ENCODE results near the gene HFM1.
"Not testable (repeated sequence)": the region's sequence is repeated elsewhere in the genome, so short reads cannot be mapped to it uniquely, and the experiment has no call there.

The HFM1 gene, protein sequence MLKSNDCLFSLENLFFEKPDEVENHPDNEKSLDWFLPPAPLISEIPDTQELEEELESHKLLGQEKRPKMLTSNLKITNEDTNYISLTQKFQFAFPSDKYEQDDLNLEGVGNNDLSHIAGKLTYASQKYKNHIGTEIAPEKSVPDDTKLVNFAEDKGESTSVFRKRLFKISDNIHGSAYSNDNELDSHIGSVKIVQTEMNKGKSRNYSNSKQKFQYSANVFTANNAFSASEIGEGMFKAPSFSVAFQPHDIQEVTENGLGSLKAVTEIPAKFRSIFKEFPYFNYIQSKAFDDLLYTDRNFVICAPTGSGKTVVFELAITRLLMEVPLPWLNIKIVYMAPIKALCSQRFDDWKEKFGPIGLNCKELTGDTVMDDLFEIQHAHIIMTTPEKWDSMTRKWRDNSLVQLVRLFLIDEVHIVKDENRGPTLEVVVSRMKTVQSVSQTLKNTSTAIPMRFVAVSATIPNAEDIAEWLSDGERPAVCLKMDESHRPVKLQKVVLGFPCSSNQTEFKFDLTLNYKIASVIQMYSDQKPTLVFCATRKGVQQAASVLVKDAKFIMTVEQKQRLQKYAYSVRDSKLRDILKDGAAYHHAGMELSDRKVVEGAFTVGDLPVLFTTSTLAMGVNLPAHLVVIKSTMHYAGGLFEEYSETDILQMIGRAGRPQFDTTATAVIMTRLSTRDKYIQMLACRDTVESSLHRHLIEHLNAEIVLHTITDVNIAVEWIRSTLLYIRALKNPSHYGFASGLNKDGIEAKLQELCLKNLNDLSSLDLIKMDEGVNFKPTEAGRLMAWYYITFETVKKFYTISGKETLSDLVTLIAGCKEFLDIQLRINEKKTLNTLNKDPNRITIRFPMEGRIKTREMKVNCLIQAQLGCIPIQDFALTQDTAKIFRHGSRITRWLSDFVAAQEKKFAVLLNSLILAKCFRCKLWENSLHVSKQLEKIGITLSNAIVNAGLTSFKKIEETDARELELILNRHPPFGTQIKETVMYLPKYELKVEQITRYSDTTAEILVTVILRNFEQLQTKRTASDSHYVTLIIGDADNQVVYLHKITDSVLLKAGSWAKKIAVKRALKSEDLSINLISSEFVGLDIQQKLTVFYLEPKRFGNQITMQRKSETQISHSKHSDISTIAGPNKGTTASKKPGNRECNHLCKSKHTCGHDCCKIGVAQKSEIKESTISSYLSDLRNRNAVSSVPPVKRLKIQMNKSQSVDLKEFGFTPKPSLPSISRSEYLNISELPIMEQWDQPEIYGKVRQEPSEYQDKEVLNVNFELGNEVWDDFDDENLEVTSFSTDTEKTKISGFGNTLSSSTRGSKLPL (N-terminal part only)

DNA sequence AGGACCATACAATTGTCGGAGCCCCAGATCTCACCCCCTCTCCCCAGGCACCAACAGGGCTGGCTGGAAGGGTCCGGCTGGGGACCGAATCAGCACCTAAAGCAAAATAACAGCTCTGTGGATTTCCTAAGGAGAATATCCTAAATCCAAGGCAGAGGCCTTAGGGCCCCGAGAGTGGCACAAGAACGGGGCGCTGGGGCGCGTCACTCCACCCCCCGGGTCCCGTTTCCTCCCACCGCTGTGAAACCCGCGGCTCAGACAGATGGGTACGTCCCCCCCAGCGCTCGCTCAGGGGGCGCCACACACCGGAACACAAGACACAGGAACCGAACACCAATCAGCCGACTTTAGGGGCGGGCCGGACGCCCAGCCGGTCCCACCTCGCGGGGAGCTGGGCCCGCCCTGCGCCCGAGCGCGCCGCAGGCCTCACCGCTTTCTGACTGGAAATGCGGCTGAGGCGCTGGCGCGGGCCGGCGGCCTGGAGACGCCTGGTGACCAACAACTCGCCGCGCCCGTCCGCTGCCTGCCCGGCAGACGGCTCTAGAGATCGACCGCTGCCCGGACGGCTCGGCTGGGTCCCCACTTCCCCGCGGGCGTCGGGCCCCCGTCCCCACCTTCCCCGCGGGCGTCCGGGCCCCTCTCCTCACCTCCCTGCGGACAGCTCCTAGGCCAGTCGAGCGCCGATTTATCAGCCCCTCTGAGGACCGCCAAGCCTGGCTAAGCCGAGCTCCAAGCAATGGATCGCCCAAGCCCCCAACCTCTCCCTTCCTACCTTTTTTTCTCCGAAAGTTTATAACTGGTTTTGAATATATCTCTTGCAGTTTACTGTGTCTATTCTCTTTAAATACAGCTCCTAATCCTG, at the start of gene HFM1:
Gene HFM1, minus strand, starts transcription at position 687 of the 862 bp plus-strand sequence. CDS start 3,755 bp downstream, outside the sequence.
- Histone ChIP-seq H3K27me3 (ENCODE audit: control insufficient read depth, insufficient read depth, low read length) (peaks cover 10% of the 10 kb centered on the region), H3K4me1 (ENCODE audit: control insufficient read depth, insufficient read depth, low read length) (no peaks in the 10 kb centered on the region), H3K36me3 (ENCODE audit: control insufficient read depth, insufficient read depth, low read length) (no peaks in the 10 kb centered on the region), H3K9ac (ENCODE audit: low read length) (peak within 1 kb of the TSS; percentile 47), H3K9me3 (ENCODE audit: control insufficient read depth, low read length) (no peaks in the 10 kb centered on the region), H3K4me3 (ENCODE audit: low read length) (peak within 1 kb of the TSS; percentile 25)

DNA sequence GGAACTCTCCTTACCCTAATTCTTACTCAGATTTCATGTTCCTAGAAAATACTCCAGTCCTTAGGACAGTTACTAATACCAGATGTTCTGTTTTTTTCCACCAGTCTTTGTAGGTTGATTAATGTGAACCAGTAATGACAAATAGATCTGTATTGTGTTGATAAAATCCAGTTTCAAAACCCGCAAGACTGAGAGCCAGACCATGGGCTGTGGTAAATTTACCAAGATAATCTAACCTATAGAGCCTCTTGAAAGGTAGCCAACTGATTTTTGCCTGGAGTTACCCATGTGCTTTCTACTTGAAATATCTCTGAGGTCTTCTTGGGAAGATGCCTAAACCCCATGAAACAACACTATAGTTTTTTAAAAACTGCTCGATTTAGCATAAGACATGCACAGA, 49.5 kb upstream of the HFM1 start:
- H3K27me3 ChIP-seq (ENCODE audit: control insufficient read depth, insufficient read depth, low read length) = no peaks in the 10 kb centered on the region
- H3K36me3 ChIP-seq (ENCODE audit: control insufficient read depth, insufficient read depth, low read length) = no peaks in the 10 kb centered on the region
- no peak overlapping the region for H3K9ac ChIP-seq (ENCODE audit: low read length)
- no peaks in the 10 kb centered on the region for H3K9me3 ChIP-seq (ENCODE audit: control insufficient read depth, low read length)
- H3K4me1 ChIP-seq (ENCODE audit: control insufficient read depth, insufficient read depth, low read length) = no peaks in the 10 kb centered on the region
- no peak overlapping the region for H3K4me3 ChIP-seq (ENCODE audit: low read length)

DNA sequence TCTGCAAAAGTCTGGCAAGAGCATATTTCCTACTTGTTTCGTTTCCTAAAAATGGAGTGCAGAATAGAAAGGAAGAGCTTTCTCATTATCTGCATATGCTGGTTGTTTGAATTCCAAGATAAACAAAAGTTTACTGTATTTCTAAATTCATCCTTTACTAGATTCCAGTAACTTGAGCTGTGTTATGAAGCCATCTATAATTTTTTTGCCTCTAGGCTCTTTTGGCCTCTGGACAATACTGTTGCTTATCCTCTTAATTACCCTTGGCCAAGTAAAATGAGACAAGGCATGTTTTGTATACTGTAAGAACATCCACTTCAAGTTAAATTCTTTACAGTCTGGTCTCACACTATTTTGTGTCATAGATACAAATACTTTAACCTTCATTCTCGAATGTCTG, 45.6 kb upstream of the HFM1 start:
- H3K4me1 ChIP-seq (ENCODE audit: control insufficient read depth, insufficient read depth, low read length) = no peaks in the 10 kb centered on the region
- no peak overlapping the region for H3K4me3 ChIP-seq (ENCODE audit: low read length)
- H3K9ac ChIP-seq (ENCODE audit: low read length) = no peak overlapping the region
- H3K9me3 ChIP-seq (ENCODE audit: control insufficient read depth, low read length) = no peaks in the 10 kb centered on the region
- no peaks in the 10 kb centered on the region for H3K27me3 ChIP-seq (ENCODE audit: control insufficient read depth, insufficient read depth, low read length)
- no peaks in the 10 kb centered on the region for H3K36me3 ChIP-seq (ENCODE audit: control insufficient read depth, insufficient read depth, low read length)

DNA sequence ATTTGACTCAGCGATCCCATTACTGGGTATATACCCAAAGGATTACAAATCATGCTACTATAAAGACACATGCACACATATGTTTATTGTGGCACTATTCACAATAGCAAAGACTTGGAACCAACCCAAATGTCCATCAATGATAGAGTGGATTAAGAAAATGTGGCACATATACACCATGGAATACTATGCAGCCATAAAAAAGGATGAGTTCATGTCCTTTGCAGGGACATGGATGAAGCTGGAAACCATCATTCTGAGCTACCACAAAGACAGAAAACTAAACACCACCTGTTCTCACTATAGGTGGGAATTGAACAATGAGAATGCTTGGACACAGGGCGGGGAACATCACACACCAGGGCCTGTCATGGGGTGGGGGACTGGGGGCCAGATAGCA, 43.1 kb upstream of the HFM1 start:
- not testable (repeated sequence) for H3K4me1 ChIP-seq (ENCODE audit: control insufficient read depth, insufficient read depth, low read length); H3K4me3 ChIP-seq (ENCODE audit: low read length); H3K27me3 ChIP-seq (ENCODE audit: control insufficient read depth, insufficient read depth, low read length); H3K9me3 ChIP-seq (ENCODE audit: control insufficient read depth, low read length); H3K9ac ChIP-seq (ENCODE audit: low read length); H3K36me3 ChIP-seq (ENCODE audit: control insufficient read depth, insufficient read depth, low read length)

DNA sequence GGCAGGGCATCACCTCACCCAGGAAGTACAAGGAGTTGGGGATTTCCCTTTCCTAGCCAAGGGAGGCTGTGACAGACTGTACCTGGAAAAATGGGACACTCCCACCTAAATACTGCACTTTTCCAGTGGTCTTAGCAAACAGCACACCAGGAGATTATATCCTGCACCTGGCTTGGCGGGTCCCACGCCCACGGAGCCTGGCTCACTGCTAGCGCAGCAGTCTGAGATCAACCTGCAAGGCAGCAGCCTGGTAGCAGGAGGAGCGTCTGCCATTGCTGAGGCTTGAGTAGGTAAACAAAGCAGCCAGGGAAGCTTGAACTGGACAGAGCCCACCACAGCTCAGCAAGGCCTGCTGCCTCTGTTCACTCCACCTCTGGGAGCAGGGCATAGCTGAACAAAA, 37.3 kb upstream of the HFM1 start:
- not testable (repeated sequence) for H3K4me3 ChIP-seq (ENCODE audit: low read length); H3K9me3 ChIP-seq (ENCODE audit: control insufficient read depth, low read length); H3K36me3 ChIP-seq (ENCODE audit: control insufficient read depth, insufficient read depth, low read length); H3K4me1 ChIP-seq (ENCODE audit: control insufficient read depth, insufficient read depth, low read length); H3K9ac ChIP-seq (ENCODE audit: low read length); H3K27me3 ChIP-seq (ENCODE audit: control insufficient read depth, insufficient read depth, low read length)

DNA sequence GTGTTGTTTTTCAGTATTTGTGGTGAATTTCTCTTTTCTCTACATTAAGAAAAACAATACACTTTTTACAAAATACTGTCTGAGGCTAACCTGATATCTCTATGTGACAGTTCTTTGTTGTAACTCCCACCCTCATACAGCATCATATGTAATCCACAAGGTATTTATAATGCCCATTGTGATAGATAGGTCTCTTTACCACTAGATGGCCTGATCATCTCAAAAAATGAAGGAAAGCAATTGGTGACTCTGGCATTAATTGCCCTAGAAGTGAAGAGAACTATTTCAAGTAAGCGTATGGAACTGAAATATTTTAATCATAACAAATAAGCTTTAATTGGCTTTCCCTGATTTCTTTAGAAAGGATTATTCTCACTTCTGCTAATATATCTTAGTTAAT, 36.2 kb upstream of the HFM1 start:
- H3K36me3 ChIP-seq (ENCODE audit: control insufficient read depth, insufficient read depth, low read length) = no peaks in the 10 kb centered on the region
- no peaks in the 10 kb centered on the region for H3K27me3 ChIP-seq (ENCODE audit: control insufficient read depth, insufficient read depth, low read length)
- H3K9me3 ChIP-seq (ENCODE audit: control insufficient read depth, low read length) = no peaks in the 10 kb centered on the region
- H3K4me1 ChIP-seq (ENCODE audit: control insufficient read depth, insufficient read depth, low read length) = no peaks in the 10 kb centered on the region
- no peak overlapping the region for H3K4me3 ChIP-seq (ENCODE audit: low read length)
- H3K9ac ChIP-seq (ENCODE audit: low read length) = no peak overlapping the region

DNA sequence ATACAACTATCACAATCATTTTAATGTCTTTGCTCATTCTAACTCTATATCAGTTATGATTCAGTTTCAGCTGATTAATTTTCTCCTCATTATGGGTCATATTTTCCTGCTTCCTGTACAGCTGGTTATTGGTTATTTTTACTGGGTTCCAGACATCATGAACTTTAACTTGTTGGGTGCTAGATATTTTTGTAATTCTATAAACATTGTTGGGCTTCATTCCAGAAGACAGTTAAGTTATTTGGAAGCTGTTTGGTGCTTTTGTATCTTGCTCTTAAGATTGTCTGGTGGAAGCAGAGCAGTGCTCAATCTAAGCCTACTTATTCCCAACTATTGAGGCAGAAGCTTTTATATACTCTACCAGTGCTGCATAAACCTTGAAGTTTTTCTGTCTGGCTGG, 34.4 kb upstream of the HFM1 start:
- no peaks in the 10 kb centered on the region for H3K9me3 ChIP-seq (ENCODE audit: control insufficient read depth, low read length)

DNA sequence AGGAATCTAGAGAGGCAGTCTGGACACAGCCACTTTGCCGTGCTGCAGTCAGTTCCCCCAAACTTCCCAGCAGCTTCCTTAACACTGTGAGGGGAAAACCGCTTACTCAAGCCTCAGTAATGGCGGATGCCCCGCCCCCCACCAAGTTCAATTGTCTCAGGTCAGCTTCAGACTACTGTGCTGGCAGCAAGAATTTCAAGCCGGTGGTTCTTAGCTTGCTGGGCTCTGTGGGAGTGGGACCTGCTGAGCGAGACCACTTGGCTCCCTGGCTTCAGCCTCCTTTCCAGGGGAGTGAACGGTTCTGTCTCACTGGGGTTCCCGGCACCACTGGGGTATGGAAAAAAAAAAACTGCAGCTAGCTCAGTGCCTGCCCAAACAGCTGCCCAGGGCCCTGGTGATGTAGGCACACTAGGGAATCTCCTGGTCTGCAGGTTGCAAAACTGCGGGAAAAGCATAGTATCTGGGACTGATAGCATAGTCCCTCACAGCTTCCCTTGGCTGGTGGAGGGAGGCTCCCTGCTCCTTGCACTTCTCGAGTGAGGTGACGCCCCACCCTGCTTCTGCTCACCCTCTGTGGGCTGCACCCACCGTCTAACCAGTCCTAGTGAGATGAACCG, 23.7 kb upstream of the HFM1 start:
- H3K36me3 ChIP-seq (ENCODE audit: control insufficient read depth, insufficient read depth, low read length) = no peaks in the 10 kb centered on the region
- no peak overlapping the region for H3K9ac ChIP-seq (ENCODE audit: low read length)
- H3K27me3 ChIP-seq (ENCODE audit: control insufficient read depth, insufficient read depth, low read length) = no peaks in the 10 kb centered on the region
- no peak overlapping the region for H3K4me3 ChIP-seq (ENCODE audit: low read length)
- H3K9me3 ChIP-seq (ENCODE audit: control insufficient read depth, low read length) = no peaks in the 10 kb centered on the region
- no peaks in the 10 kb centered on the region for H3K4me1 ChIP-seq (ENCODE audit: control insufficient read depth, insufficient read depth, low read length)

More for the DNA sequence above, 34.4 kb upstream of the HFM1 start:
- Histone ChIP-seq H3K36me3 (ENCODE audit: control insufficient read depth, insufficient read depth, low read length) (no peaks in the 10 kb centered on the region), H3K27me3 (ENCODE audit: control insufficient read depth, insufficient read depth, low read length) (no peaks in the 10 kb centered on the region), H3K4me3 (ENCODE audit: low read length) (no peak overlapping the region), H3K9ac (ENCODE audit: low read length) (no peak overlapping the region), H3K4me1 (ENCODE audit: control insufficient read depth, insufficient read depth, low read length) (no peaks in the 10 kb centered on the region)

DNA sequence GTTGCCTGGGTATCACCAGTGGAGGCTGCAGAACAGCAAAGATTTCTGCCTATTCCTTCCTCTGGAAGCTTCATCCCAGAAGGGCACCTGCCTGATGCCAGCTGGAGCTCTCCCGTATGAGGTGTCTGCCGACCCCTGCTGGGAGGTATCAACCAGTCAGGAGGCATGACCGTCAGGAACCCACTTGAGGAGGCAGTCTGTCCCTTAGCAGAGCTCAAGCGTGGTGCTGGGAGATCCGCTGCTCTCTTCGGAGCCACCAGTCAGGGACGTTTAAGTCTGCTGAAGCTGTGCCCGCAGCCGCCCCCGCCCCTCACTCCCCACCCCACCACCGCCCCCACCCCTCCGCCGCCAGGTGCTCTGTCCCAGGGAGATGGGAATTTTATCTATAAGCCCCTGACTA, 23.1 kb upstream of the HFM1 start:
- H3K9ac ChIP-seq (ENCODE audit: low read length) = no peak overlapping the region
- no peaks in the 10 kb centered on the region for H3K36me3 ChIP-seq (ENCODE audit: control insufficient read depth, insufficient read depth, low read length)
- H3K9me3 ChIP-seq (ENCODE audit: control insufficient read depth, low read length) = no peaks in the 10 kb centered on the region
- no peaks in the 10 kb centered on the region for H3K4me1 ChIP-seq (ENCODE audit: control insufficient read depth, insufficient read depth, low read length)
- no peak overlapping the region for H3K4me3 ChIP-seq (ENCODE audit: low read length)
- no peaks in the 10 kb centered on the region for H3K27me3 ChIP-seq (ENCODE audit: control insufficient read depth, insufficient read depth, low read length)

DNA sequence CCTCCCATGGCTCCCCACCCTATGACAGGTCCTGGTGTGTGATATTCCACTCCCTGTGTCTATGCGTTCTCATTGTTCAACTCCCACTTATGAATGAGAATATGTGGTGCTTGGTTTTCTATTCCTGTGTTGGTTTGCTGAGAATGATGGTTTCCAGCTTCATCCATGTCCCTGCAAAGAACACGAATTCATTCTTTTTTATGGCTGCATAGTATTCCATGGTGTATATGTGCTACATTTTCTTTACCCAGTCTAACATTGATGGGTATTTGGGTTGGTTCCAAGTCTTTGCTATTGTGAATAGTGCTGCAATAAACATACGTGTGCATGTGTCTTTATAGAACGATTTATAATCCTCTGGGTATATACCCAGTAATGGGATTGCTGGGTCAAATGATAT, 17.9 kb upstream of the HFM1 start:
- H3K36me3 ChIP-seq (ENCODE audit: control insufficient read depth, insufficient read depth, low read length); H3K9ac ChIP-seq (ENCODE audit: low read length); H3K9me3 ChIP-seq (ENCODE audit: control insufficient read depth, low read length); H3K4me1 ChIP-seq (ENCODE audit: control insufficient read depth, insufficient read depth, low read length); H3K27me3 ChIP-seq (ENCODE audit: control insufficient read depth, insufficient read depth, low read length); H3K4me3 ChIP-seq (ENCODE audit: low read length): not testable (repeated sequence)

DNA sequence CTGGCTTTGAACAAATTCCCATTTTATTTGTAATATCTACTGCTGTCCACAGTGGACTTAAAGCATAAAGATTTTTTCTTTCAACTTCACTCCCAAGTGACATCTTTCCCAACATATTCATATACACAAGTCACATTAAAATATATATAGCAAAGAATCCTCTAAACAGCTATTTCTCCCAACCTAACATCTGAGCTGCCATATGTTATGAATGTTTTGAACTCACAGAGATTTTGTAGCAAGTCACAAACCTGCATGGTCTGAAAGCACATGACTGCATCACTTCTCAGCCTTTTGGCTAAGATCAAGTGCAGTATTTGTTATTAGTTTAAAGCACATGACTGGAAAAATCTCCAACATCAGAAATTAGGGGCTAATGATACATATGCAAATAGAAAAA, 7.7 kb upstream of the HFM1 start:
- Histone ChIP-seq H3K36me3 (ENCODE audit: control insufficient read depth, insufficient read depth, low read length) (no peaks in the 10 kb centered on the region), H3K9me3 (ENCODE audit: control insufficient read depth, low read length) (no peaks in the 10 kb centered on the region), H3K9ac (ENCODE audit: low read length) (no peak overlapping the region)

More for the DNA sequence above, 7.7 kb upstream of the HFM1 start:
- Histone ChIP-seq H3K27me3 (ENCODE audit: control insufficient read depth, insufficient read depth, low read length) (no peaks in the 10 kb centered on the region), H3K4me1 (ENCODE audit: control insufficient read depth, insufficient read depth, low read length) (no peaks in the 10 kb centered on the region), H3K4me3 (ENCODE audit: low read length) (no peak overlapping the region)
